NCI-H1105 (cell line): ENCODE results near the gene ADCY9.
"Not testable (repeated sequence)": the region's sequence is repeated elsewhere in the genome, so short reads cannot be mapped to it uniquely, and the experiment has no call there.

Experiments
- DNase-seq: peaks from one replicate; lab custom pipeline; 2025; lab: John Stamatoyannopoulos, UW

The ADCY9 gene

DNA sequence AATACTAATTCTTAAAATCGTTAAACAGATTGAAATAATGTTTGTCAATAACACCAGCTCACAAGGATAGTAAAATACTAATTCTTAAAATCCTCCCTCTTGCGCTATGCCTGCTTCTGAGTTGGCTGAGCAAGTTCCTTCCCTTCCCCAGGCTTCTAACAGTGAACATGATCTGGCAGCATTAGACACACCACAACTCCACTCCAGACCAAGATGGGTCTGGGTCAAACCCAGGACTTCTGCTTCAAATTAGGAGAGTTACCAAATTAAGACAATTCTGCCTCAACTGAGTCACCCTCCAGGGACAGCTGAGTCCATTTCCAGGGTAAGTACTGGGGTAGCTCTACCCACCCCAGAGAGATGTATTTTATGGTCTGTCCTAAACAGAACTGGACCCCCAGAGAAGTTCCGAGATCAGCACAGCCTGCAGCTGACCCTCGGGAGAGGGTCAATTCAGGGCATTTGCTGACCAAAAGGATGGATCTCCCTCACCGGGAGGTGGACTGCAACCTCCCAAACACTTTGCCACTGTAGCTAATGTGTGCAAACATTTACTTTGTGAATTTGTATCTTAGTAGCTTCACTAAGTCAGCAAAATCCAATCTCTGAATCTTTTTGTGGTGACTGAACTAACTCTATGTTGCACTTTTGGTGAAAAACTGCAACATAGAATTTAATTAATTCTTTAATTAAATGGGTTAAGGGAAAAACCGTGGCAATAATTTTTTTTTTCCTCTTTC is 48.8 kb downstream of the ADCY9 start:
- no peak for DNase-seq

DNA sequence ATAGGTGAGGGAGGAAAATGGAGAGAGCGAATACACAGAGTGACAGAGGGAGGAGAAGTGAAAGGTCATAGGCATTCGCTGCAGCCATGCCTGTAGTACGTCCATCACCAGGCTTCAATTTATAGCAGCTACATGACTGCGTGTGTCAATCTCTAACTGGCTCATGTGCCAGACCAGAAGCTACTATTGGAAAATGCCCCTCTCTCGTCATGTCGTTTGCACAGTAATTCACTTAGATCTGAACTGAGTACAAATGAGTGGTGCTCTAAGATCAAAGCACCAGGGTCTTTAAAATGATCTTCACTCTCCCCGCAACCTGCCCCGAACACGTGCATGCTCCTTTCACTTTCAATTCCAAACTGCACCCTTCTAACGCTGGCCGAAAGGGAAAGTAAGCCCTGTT is 51.3 kb downstream of the ADCY9 start:
- DNase-seq: no peak

DNA sequence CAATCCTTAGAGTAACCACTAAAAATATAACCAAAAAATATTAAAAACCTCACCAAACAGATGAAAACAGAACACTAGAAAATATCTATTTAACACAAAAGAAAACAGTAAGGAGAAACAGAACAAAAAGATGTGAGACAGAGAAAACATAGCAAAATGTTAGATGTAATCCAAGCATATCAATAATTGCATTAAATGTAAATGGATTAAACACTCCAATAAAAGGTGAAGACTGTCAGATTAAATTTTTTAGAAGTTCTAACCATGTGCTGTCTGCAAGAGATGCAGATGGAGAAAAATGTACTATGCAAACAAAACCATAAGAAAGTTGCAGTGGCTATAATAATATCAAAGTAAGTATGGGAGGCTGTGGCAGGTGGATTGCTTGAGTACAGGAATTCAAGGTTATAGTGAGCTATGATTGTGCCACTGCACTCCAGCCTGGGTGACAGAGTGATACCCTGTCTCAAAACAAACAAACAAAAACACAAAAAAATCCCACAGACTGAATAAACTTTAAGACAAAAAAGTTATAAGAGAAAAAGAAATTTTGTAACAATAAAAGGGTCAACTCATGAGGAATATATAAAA is 53.9 kb downstream of the ADCY9 start:
- DNase-seq: no peak

DNA sequence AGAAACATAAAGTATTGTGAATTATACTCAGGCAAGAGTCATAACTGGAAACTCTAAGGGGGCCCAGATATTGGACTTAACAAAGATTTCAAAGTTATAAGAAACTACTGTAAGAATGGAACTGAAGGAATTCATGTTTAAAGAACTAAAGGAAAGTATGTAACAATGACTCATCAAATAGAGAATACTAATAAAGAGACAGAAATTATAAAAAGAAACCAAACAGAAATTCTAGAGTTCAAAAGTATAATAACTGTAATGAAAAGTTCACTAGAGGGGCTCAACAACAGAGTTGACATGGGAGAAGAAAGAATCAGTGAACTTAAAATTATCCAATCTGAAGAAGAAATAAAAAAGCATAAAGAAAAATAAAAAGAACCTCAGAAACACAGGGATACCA is 55.4 kb downstream of the ADCY9 start:
- DNase-seq: no peak

DNA sequence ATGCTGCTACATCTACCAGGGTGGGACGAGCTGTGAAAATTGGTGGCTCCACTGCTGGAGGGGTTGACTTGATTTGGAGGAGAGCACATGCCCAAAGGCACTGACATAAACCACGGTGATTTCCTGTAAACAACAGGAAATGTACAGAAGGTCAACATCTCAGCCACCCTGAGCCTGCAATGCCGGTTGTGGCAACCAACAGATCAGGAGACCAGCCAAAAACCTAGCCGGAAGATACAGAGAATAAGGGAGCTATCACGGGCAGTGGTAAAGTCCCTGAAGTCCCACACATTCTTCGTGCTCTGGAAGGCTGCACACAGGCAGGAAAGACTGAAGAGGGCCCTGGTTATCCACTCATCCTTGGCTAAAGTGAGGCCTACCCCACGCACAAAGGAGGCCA is 56.2 kb downstream of the ADCY9 start:
- DNase-seq: no peak

DNA sequence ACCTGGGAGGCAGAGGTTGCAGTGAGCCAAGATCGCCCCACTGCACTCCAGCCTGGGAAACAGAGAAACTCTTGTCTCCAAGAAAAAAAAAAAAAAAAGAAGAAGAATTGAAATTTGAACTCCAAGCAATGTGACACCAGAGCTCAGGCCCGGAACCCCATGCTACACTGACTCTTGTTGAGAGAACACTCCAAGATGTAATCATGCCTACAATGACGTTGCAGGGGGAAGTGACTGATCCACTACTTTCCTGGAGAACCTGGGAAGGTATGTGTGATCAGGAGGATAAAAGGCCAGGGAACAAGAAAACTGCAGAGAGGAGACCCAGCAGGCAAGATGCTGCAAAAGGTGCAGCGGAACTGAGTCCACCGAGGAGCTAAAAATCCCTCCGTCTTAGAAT is 57.9 kb downstream of the ADCY9 start:
- DNase-seq: no peak

DNA sequence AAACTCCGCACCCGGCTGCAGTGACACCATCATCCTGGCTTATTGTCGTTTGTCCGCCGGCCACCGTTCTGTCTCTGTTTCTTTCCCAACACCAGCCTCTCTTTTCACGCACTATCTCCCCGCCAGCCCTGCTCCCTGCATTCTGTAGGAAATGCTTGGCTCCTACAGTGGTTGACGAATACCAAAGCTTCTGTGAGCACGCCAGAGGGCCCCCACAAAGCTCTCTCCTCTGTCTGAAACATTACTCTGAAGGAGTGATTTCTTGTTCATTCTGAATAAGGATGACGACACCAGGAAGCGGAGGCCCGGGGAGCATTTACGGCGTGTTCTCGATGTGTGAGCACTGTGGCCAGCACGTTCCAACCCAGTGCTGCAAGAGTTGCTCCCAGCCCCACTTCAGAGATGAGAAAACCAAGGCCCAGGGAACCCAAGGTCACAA is 58.8 kb downstream of the ADCY9 start:
- DNase-seq: no peak

DNA sequence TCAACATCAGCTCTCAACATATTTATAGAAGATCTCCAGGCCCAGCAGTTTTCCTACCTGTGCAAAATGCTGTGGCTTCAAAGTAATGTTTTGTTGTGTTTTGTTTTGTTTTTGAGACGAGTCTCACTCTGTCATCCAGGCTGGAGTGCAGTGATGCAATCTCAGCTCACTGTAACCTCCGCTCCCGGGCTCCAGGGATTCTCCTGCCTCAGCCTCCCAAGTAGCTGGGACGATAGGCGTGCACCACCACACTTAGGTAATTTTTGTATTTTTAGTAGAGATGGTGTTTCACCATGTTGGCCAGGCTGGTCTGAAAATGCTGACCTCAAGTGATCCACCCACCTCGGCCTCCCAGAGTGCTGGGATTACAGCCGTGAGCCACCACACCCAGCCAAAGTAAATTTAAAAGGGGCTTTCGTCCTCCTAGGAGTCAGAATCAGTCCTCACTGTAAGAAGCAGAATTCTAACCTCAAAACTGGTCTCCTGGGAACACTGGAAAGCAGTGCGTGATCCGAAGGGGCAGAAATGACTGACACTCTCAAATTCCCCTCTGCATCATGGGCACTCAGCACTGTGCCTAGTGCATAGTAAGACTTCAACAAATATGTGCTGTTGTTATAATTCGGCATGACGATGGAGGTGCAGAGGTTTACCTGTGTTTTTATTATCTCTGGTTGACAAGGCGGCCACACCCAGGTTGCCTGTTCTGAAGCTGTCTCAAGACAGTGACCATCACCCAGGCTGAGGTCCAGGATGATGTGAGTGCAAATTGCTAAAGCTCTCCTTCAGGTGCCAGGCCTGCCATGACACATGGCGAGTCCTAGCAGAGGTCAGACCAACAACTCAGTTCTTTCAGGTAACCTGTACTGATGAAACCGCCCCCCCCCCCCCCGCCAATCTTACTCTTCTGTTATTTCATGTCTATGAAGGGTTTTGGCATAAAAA is 59.8 kb downstream of the ADCY9 start:
- DNase-seq: no peak

DNA sequence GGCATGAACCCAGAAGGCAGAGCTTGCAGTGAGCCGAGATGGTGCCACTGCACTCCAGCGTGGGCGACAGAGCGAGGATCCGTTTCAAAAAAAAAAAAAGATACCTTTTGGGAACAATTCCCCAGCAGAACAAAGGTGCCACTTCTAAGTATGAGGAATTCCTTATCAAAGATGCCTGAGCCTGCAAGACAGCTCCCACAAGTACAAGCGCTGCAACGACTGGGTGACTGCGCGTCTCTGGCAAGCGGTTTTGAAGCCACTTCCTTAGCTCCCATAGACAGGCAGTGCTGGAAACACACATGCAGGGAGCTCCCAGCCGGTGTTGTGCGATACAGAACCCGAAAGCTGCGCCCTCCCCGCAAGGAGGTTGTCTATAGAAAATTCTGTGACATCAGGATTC is 60.5 kb downstream of the ADCY9 start:
- DNase-seq: no peak

DNA sequence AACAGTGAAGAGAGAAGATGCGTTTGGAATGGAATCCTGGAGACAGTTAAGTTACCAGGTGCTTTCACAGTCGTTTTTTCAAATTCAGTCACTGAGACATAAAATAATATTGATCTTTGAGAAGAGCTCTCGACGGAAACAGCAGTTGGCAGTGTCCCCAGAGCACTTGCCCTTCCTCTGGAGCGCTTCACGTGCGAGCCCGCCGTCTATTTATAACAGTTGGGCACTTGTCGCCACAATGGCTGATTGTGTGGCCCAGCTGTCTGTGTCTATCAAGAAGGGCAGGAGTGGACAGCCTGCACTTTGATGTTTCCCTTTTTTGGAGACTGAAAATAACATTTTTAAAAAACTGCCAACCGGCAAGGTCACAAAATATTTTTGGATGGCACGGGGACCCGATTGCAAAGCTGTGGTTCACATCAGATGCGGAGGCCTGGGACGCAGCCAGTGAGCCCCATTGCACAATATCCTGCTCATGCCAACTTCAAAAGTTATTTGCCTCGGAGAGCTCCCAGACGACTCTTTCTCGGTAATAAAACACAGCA is 62.9 kb downstream of the ADCY9 start:
- DNase-seq: peak; percentile 77

DNA sequence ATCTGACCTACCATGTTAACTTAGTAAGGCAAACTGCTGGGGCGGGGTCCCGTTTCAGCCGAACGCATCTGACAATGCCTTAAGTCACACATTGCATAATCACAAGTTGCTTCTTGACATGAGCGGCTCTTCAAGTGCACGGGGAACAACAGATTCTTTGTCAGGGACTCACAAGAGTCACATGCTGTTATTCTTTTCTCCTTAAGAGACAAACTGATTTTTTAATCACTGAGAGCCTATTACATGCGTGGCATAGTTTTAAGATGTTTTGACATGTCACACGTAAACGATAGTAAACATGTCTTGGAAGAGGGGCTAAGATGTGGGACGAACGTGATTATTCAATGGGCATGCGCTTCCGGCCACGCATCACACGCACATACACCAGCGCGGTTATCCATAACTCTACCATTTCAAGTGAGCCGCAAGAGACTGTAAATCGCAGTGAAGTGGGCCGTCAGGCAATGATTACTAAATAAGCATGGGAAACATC is 63.4 kb downstream of the ADCY9 start:
- DNase-seq: peak; percentile 17

DNA sequence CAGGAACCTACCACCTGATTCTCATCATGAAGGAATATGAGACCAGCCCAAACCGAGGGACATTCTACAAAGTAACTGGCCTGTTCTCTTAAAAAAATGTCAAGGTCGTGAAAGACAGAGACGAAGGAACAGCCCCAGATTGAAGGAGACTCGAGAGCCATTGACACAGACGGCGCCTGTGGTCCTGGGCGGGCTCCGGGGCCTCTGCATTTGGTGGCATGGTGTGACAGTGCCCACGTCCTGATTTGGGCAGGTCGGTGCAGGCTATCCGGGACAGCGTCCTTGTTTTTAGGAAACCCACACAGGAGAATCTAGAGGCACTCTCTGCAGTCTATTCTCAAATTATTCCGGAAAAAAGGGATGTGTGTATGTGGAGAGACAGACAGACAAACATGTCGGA is 64.1 kb downstream of the ADCY9 start:
- no peak for DNase-seq

DNA sequence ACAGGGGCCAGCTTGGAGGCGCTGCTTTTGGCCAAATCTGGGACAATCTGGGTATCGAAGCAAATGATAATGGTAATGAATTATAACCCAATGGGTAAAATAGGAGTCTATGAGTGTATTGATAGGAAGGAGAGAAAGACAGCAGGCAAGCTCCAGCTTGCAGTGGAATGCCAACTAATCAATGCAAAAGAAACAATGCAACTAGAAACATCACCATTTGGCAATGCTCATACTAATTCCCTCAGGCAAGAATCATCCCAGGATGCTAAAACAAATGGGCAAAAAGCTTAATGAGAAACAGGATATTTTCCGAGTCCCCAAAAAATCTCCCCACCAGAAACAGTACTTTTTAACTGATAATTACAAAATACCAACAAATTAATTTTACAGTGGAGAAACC is 64.7 kb downstream of the ADCY9 start:
- DNase-seq: no peak

DNA sequence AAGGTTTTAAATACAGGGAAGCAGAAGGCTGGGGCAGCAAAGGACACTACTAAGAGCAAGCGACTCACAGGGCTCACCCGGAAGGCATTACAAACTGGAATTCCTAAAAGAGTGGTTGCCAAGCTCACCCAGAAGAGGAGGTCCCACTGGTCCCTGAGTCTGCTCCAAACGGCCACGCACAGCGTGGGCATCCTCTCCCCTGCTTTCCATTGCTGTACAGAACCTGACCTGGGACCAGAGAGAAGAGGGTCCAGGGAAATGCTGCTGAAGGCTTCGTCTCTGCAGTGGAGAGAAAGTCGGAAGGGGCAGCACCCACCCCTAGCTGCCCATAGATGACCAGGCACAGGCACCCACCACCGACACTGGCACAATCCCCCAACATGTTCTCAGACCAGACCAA is 67.2 kb downstream of the ADCY9 start:
- no peak for DNase-seq

DNA sequence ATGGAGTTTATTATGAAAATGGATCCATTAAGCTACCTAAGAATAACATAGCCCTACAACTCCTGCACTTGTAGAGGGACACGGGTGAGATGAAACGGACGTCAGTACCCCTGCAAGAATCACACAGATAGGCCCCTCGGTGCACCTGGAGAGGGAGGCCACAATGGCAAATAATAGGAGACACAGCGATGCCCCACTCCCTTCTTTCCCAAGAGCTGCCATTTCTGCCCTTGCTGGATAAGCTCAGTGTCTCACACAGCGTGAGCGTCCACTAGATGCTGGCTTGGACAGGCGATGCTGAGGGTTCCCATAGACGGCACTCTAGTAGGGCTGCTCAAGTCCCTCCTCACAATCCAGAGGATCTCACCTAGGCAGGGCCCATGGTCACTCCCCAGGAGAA is 67.8 kb downstream of the ADCY9 start:
- no peak for DNase-seq

DNA sequence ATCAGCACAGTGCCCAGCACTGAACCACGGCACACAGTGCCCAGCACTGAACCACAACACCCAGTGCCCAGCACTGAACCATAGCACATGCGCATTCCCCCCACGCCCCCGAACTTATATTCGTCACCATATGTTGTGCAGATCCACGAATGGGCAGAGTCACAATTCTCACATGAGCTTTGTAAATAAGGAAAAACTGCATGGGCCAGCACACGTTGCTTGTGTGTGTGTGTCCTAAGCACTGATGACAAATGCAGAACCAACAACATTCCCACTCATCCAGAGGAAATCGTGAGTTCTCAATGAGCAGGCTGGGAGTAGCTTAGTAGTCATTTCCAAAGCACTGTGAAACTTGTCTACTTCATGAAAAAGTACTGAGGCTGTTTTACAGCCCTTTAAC is 70.0 kb downstream of the ADCY9 start:
- DNase-seq: no peak

DNA sequence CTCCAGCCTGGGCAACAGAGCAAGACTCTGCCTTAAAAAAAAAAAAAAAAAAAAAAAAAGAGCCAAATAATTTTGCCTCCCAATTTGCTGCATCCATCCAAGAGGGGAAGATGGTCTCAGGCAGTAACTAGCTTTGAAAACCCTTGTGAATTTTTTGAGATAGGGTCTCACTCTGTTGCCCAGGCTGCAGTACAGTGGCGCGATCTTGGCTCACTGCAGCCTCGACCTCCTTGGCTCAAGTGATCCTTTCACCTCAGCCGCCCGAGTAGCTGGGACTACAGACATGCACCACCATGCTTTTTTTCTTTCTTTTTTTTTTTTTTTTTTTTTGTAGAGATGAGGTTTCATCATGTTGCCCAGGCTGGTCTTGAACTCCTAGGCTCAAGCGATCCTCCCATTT is 70.7 kb downstream of the ADCY9 start:
- DNase-seq: not testable (repeated sequence)

DNA sequence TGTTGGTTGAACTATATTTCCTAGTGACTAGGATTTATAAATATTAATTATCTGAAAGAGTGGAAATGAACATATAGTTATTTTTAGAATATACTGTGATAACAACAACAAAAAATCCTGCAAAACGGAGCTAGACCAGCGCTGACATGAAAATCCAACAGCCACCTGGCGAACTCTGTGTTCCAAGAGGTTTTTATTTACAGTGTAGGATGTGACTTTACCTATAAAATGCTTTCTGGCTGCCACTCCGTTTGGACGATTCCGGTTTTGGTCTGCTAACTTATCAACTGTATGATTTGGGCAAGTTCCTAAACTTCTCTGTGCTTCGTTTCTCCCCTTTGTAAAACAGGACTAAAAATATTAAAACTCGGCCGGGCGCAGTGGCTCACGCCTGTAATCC is 73.7 kb downstream of the ADCY9 start:
- no peak for DNase-seq

DNA sequence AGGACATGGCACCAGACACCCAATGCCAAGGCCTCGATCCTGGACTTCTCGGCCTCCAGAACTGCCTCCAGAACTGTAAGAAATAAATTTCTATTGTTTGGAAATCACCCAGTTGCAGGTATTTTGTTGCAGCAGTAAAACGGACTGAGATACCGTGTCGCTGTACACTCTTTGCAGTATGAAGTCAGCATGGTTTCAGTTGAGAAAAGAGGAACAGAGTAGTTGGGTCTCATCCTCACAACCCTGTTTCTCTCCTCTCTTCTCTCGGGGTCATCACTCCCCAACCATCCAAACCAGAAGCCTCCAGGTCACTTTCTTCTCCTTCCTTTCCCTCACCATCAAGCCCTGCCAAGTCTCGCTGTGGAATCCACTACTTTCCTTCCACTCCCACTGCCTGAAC is 77.8 kb downstream of the ADCY9 start:
- DNase-seq: no peak

DNA sequence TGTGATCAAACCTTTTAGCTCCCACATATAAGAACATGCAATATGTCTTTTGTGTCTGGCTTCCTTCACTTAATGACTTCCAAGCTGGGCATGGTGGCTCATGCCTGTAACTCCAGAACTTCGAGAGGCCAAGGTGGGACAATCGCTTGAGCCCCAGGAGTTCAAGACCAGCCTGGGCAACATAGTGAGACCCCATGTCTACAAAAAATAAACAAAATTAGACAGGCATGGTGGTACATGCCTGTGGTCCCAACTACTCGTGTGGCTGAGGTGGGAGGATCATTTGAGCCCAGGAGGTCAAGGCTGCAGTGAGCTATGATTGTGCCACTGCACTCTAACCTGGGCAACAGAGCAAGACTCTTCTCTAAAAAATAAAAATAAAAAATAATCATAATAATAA is 79.3 kb downstream of the ADCY9 start:
- DNase-seq: not testable (repeated sequence)

DNA sequence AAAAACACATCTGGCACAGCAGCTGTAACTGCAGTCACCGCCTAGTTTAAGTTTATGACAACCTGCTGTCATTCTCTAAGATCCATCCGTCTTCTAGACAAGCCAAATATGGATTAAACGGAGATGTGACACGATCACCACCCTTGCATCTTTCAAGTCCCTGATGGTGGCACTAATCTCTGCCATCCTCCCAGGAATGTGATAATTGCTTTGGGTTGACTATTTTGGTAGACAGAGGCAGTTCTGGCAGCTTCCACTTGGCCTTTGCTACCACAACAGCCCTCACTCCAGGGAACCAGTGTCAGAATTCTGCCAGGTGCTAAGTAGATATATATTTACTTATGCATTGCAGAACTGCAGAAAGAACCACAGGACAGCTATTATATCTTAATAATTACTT is 81.3 kb downstream of the ADCY9 start:
- DNase-seq: no peak

DNA sequence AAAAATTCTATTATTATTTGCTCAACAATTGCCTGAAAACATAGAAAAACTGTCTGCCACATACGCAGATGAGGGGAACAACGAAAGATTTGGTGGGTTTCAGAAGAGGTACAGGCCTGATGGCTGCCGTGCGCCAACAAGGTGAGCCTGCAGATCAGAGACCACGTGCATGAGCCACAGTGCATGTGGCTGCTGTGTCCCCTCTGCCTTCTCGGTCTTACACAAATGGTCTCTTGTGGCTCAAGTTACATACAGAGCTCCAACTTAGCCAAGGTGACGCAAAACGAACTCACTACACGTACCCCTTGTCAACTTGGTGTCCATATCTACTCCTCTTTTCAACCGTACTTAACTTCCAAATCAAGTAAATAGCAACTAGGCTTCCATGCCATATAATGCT is 82.3 kb downstream of the ADCY9 start:
- no peak for DNase-seq

DNA sequence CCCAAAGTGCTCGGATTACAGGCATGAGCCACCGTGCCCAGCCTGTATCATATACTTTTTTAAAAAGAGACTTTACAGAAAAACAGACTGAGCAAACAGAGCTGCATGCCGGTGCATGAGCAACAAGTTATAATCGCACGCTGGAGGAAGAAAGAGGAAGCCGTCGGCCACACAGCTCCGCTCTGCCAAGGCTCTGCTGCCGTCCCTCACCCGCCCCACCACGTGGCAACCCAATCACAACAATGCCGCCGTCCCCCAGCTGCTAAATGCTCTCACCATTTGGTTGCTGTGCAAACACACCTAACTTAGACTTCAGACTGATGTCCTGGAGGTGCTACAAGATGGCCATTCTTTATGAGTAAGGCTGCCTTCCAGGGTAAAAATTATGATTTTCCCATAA is 83.5 kb downstream of the ADCY9 start:
- DNase-seq: no peak
